Stimulated activated CD8-positive, alpha-beta memory T cell treated with anti-CD3 and anti-CD28 coated beads, Interleukin-7, amount 100 ng/mL, for 24 hours (primary cell): ENCODE results near the gene CACNA1I.

Source experiments
- DNase-seq: peaks from one replicate; pipeline ENCODE4 v3.0.0-alpha.2; 2020; ENCODE audit warnings: low read depth

Gene CACNA1I

GRCh38 chr22:39535831-39536449, 34.6 kb upstream of the CACNA1I start:
- DNase-seq: no peak

GRCh38 chr22:39536711-39537110, 33.8 kb upstream of the CACNA1I start:
- no peak for DNase-seq

GRCh38 chr22:39537975-39538374, 32.6 kb upstream of the CACNA1I start:
- DNase-seq: no peak

GRCh38 chr22:39543095-39543494, 27.5 kb upstream of the CACNA1I start:
- DNase-seq: no peak

- DNase-seq: peak; percentile 52
These were observed 24.9 kb upstream of the CACNA1I start for GRCh38 chr22:39545386-39546365.

- no peak for DNase-seq
These were observed 23.5 kb upstream of the CACNA1I start for GRCh38 chr22:39546889-39547586.

GRCh38 chr22:39547587-39547947, 23.0 kb upstream of the CACNA1I start:
- DNase-seq: no peak

- no peak for DNase-seq
These were observed 17.1 kb upstream of the CACNA1I start for GRCh38 chr22:39553429-39553828.

GRCh38 chr22:39554151-39554550, 16.4 kb upstream of the CACNA1I start:
- no peak for DNase-seq

GRCh38 chr22:39556970-39557841, 13.3 kb upstream of the CACNA1I start:
- DNase-seq: no peak

GRCh38 chr22:39558254-39558727, 12.3 kb upstream of the CACNA1I start:
- no peak for DNase-seq

- DNase-seq: no peak
These were observed 11.6 kb upstream of the CACNA1I start for GRCh38 chr22:39558950-39559349.

GRCh38 chr22:39559456-39560105, 11.0 kb upstream of the CACNA1I start:
- no peak for DNase-seq

- DNase-seq: no peak
These were observed 10.4 kb upstream of the CACNA1I start for GRCh38 chr22:39560127-39560526.

GRCh38 chr22:39562839-39563489, 7.6 kb upstream of the CACNA1I start:
- DNase-seq: no peak

GRCh38 chr22:39563571-39564428, 6.8 kb upstream of the CACNA1I start:
- no peak for DNase-seq

- DNase-seq: no peak
These were observed 5.1 kb upstream of the CACNA1I start for GRCh38 chr22:39565414-39565944.

GRCh38 chr22:39567135-39567946, 3.2 kb upstream of the CACNA1I start:
- no peak for DNase-seq
